Measurements from ENCODE around the gene KRTAP1-1.

GRCh38 chr17:41010441-41010840 is 30.8 kb downstream of the KRTAP1-1 start:
- no peak for TF ChIP-seq POLR2A (IDR thresholded peaks at IDR 0.05)
- TF ChIP-seq, protein P1, sequence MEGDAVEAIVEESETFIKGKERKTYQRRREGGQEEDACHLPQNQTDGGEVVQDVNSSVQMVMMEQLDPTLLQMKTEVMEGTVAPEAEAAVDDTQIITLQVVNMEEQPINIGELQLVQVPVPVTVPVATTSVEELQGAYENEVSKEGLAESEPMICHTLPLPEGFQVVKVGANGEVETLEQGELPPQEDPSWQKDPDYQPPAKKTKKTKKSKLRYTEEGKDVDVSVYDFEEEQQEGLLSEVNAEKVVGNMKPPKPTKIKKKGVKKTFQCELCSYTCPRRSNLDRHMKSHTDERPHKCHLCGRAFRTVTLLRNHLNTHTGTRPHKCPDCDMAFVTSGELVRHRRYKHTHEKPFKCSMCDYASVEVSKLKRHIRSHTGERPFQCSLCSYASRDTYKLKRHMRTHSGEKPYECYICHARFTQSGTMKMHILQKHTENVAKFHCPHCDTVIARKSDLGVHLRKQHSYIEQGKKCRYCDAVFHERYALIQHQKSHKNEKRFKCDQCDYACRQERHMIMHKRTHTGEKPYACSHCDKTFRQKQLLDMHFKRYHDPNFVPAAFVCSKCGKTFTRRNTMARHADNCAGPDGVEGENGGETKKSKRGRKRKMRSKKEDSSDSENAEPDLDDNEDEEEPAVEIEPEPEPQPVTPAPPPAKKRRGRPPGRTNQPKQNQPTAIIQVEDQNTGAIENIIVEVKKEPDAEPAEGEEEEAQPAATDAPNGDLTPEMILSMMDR (IDR thresholded peaks at IDR 0.05), result no peak

Data from prostate gland (tissue), 2 donors.